Spleen (tissue), 11 donors: ENCODE results near the gene MGAT4A. TPM values are rescaled to one million over a fixed set of nuclear protein-coding genes. Genes with fewer than 3 reads are reported as not detected.

Experiments
- DNase-seq: peaks from one replicate; pipeline ENCODE4 v3.0.0-alpha.2; 2020
- H3K27ac ChIP-seq, 8 donors: fragments of 200-600 bp; sonication (generic) in 7 of 8; 1 replicate in 4 of 8; 2 replicates in 4 of 8; pipeline versions ENCODE4 v1.5.0 to v1.8.0; 2016 to 2021; ENCODE audit warnings: inconsistent platforms in 4 of 8, mild to moderate bottlenecking in 4 of 8, moderate library complexity in 1 of 8
- H3K27me3 ChIP-seq, 7 donors: fragments of 200-600 bp; sonication (generic) in 6 of 7; replicated peaks in 1 of 7; 1 replicate in 4 of 7; 2 replicates in 3 of 7; pipeline versions ENCODE4 v1.5.0 to v1.8.0; 2016 to 2021; ENCODE audit warnings: inconsistent platforms in 3 of 7, mild to moderate bottlenecking in 1 of 7
- H3K36me3 ChIP-seq, 6 donors: fragments of 200-600 bp; sonication (generic) in 5 of 6; 1 replicate in 4 of 6; 2 replicates in 2 of 6; pipeline versions ENCODE4 v1.5.0 to v1.8.0; 2016 to 2021; ENCODE audit warnings: inconsistent platforms in 2 of 6
- H3K4me1 ChIP-seq, 6 donors: fragments of 200-600 bp; sonication (generic) in 5 of 6; 1 replicate in 3 of 6; 2 replicates in 3 of 6; pipeline versions ENCODE4 v1.5.0 to v1.8.0; 2016 to 2021; ENCODE audit warnings: inconsistent platforms in 3 of 6
- H3K4me3 ChIP-seq, 8 donors: fragments of 200-600 bp; sonication (generic) in 7 of 8; 1 replicate in 4 of 8; 2 replicates in 4 of 8; pipeline versions ENCODE4 v1.5.0 to v1.8.0; 2016 to 2021; ENCODE audit warnings: inconsistent platforms in 4 of 8, mild to moderate bottlenecking in 4 of 8, moderate library complexity in 2 of 8
- H3K9me3 ChIP-seq, 8 donors: fragments of 200-600 bp; sonication (generic) in 7 of 8; 1 replicate in 4 of 8; 2 replicates in 4 of 8; pipeline versions ENCODE4 v1.5.0 to v1.8.0; 2016 to 2021; ENCODE audit warnings: inconsistent platforms in 4 of 8
- POLR2A ChIP-seq, 3 donors: fragments of 450-650 bp; IDR thresholded peaks; one replicate each; pipeline ENCODE4 v1.5.1; 2017; ENCODE audit warnings: antibody characterized with exemption in 3 of 3, mild to moderate bottlenecking in 1 of 3
- POLR2AphosphoS5 ChIP-seq, 3 donors: sonication (generic); formaldehyde crosslinking; IDR thresholded peaks; one replicate each; pipeline ENCODE4 v1.5.1; 2017; ENCODE audit warnings: antibody characterized with exemption in 3 of 3
- WGBS, 5 donors: extraction: QIAGEN DNeasy Blood & Tissue Kit in 3 of 5; methylation state at CpG; one replicate each; pipeline versions ENCODE4 v1.1.5 to v1.1.7; 2013 to 2018; 5-methylcytosine and 5-hydroxymethylcytosine counted together
- intact Hi-C: fragments of 100-400 bp; cut with DNase I; formaldehyde crosslinking; loops from one replicate; pipeline ENCODE4 v1.15.0; 2023; ENCODE audit warnings: low total_unique reads
- polyA plus RNA-seq, 3 donors: library from polyadenylated mRNA; stranded (reverse); fragments of 200-250 nt; gene quantifications; one replicate each; pipeline ENCODE4 v1.2.1, GENCODE V29; 2013
- total RNA-seq, 7 donors: library from RNA; depleted of rRNA in 3 of 7; stranded (reverse); fragments of >200 nt in 3 of 7; fragmentation: NEBNext Ultra II Directional in 4 of 7; extraction: Animal tissue kit (Norgen Biotek cat#: 25700) in 4 of 7; gene quantifications; one replicate each; pipeline versions ENCODE4 v1.1.0 to v1.2.1, GENCODE V29; 2016 to 2021
- TF ChIP-seq, protein P1 (sequence below), 11 experiments: fragments of 200-600 bp in 7 of 11; fragments of 450-650 bp in 4 of 11; sonication (generic) in 4 of 11; IDR thresholded peaks in 8 of 11; conservative IDR thresholded peaks in 3 of 11; 1 replicate in 7 of 11; 2 replicates in 4 of 11; pipeline versions ENCODE4 v1.4.0 to v1.8.0; 2016 to 2021; ENCODE audit warnings: antibody characterized with exemption in 11 of 11, inconsistent platforms in 4 of 11, mild to moderate bottlenecking in 1 of 11
- donor health status: healthy with polysubstance abuse.
- donor health status: DM: no; HTN: no; CAD: no; lungs with moderate emphysema.
- donor health status: DM: no; HTN: no; CAD: no.
- donor health status: Bipolar disorder and iron deficiency.
- donor health status: healthy.
- donor health status: DM: no; HTN: no; CAD: no.
- donor health status: DM: yes; HTN: yes; CAD: no.

Gene MGAT4A
- total and polyA plus RNA-seq, 10 donors = 5.7 to 45.9 (median 31.5) TPM

DNA sequence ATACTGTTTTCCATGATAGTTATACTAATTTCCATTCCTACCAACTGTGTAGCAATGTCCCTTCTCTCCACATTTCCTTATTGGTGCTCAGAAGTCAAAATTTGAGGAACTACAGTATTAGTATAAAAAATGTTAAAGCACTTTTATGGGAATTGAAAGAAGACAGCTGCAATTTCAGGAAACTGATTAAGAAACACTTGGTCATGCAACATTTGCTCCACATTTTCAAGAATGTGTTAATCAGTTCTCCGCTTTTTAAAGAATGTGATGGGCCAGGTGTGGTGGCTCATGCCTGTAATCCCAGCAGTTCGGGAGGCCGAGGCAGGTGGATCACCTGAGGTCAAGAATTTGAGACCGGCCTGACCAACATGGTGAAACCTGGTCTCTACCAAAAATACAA lies 33.6 kb upstream of the MGAT4A start:
- Histone ChIP-seq H3K27me3 (no peaks in the 10 kb centered on the region), H3K36me3 (no peaks in the 10 kb centered on the region), H3K9me3 (no peaks in the 10 kb centered on the region), H3K4me1 (peaks cover 26 to 91% (median 52%) of the 10 kb centered on the region in 6 donors), H3K27ac (peak overlapping the region in 3 of 8 donors; percentile 33 to 50 (median 48)), H3K4me3 (no peak overlapping the region)
- no peak for DNase-seq
- intact Hi-C loops = no loop called here
- 44 to 68% (median 47%) methylated on average over 4 of the region's 4 CpGs for WGBS, 5 donors
- no peak for TF ChIP-seq POLR2A (IDR thresholded peaks at IDR 0.05)
- TF ChIP-seq POLR2AphosphoS5 (IDR thresholded peaks at IDR 0.05) = no peak
- TF ChIP-seq, protein P1, sequence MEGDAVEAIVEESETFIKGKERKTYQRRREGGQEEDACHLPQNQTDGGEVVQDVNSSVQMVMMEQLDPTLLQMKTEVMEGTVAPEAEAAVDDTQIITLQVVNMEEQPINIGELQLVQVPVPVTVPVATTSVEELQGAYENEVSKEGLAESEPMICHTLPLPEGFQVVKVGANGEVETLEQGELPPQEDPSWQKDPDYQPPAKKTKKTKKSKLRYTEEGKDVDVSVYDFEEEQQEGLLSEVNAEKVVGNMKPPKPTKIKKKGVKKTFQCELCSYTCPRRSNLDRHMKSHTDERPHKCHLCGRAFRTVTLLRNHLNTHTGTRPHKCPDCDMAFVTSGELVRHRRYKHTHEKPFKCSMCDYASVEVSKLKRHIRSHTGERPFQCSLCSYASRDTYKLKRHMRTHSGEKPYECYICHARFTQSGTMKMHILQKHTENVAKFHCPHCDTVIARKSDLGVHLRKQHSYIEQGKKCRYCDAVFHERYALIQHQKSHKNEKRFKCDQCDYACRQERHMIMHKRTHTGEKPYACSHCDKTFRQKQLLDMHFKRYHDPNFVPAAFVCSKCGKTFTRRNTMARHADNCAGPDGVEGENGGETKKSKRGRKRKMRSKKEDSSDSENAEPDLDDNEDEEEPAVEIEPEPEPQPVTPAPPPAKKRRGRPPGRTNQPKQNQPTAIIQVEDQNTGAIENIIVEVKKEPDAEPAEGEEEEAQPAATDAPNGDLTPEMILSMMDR (IDR thresholded peaks at IDR 0.05 in 8 of 11, conservative IDR thresholded peaks at IDR 0.05 in 3 of 11) = no peak

DNA sequence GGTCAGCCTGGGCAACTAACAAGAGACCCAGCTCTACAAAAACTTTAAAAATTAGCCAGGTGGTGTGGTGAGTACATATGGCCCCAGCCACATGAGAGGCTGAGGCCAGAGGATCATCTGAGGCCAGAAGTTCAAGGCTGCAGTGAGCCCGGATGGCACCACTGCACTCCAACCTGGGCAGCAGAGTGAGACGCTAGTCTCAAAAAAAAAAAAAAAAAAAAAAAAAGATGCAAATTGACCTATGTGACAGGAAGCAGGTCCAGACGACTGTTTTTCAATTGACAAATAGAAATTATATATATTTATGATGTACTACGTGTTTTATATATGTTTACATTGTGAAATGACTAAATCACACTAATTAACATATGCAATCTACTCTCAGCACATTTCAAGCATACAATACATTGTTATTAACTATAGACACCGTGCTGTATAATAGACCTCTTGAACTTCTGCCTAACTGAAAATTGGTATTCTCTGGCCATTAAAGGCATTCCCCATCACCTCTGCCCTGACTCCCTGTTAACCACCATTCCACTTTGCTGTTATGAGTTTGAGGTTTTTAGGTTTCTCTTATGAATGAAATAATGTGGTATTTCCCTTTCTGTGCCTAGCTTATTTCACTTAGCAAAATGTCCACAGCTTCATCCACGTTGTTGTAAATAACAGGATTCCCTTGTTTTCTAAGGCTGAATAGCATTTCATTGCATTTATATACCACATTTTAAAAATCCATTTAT lies 32.4 kb upstream of the MGAT4A start:
- Histone ChIP-seq H3K9me3 (no peaks in the 10 kb centered on the region), H3K36me3 (no peaks in the 10 kb centered on the region), H3K27ac (no peak overlapping the region), H3K27me3 (no peaks in the 10 kb centered on the region), H3K4me1 (peaks cover 31 to 91% (median 53%) of the 10 kb centered on the region in 6 donors), H3K4me3 (no peak overlapping the region)
- DNase-seq = no peak
- 54 to 61% (median 57%) methylated on average over 6 of the region's 6 CpGs for WGBS, 5 donors
- TF ChIP-seq, protein P1 (IDR thresholded peaks at IDR 0.05 in 8 of 11, conservative IDR thresholded peaks at IDR 0.05 in 3 of 11) = no peak
- TF ChIP-seq POLR2A (IDR thresholded peaks at IDR 0.05) = no peak
- TF ChIP-seq POLR2AphosphoS5 (IDR thresholded peaks at IDR 0.05) = no peak
- intact Hi-C loops = no loop called here

DNA sequence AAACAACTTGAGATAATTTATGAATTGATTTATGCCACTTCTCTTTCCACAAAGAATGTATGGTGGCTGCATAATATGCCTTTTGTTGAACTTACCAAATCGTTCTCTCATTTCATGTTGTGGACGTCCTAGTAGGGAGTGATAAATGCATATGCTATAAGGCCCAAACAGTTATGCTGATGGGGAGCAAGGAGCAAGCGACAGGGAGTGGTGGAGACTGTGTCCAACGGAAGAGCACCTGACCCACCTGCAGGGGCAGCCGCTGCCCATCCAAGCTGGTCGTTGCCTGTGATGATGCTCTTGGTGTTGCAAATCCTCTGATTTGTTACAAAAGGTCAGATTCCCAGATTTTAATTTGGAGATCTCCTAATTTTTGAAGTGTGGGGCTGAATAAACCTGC lies 31.0 kb upstream of the MGAT4A start:
- WGBS, 5 donors = 86 to 93% (median 92%) methylated on average over 6 of the region's 6 CpGs
- intact Hi-C loops = no loop called here
- H3K27ac ChIP-seq = peak overlapping the region in 2 of 8 donors; percentile 8 to 78
- no peak overlapping the region for H3K4me3 ChIP-seq
- H3K36me3 ChIP-seq = no peaks in the 10 kb centered on the region
- TF ChIP-seq POLR2AphosphoS5 (IDR thresholded peaks at IDR 0.05) (no peak), POLR2A (IDR thresholded peaks at IDR 0.05) (no peak)
- TF ChIP-seq, protein P1 (IDR thresholded peaks at IDR 0.05 in 8 of 11, conservative IDR thresholded peaks at IDR 0.05 in 3 of 11) = no peak
- DNase-seq = no peak
- no peaks in the 10 kb centered on the region for H3K27me3 ChIP-seq
- H3K9me3 ChIP-seq = no peaks in the 10 kb centered on the region
- H3K4me1 ChIP-seq = peaks cover 33 to 97% (median 63%) of the 10 kb centered on the region in 6 donors

DNA sequence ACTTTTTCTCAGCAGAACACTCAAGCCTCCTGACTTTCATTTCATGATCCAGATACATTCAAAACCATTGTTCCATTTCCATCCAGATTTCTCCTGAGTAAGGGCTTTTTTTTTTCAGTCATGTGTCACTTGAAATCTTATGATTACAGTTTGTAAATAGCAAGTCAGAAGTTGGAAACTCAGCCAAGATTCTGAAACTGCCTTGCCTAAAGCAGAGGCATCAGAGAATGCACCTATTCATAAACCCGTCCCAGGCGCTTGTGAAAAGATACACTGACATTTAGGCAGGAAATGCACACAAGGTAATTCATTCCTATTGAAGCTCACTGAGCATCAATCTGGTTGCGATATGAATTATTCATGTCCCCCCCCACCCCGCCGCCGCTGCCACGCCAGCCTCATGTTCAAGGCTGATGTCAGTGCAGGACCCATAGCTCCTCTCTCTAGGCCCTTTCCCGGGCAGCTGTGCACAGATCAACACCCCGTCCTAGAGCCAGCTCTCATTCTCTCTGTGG lies 30.4 kb upstream of the MGAT4A start:
- WGBS, 5 donors = 76 to 82% (median 81%) methylated on average over 7 to 9 of the region's 9 CpGs
- H3K27me3 ChIP-seq = no peaks in the 10 kb centered on the region
- peak overlapping the region in 4 of 8 donors; percentile 8 to 79 (median 56) for H3K27ac ChIP-seq
- no peaks in the 10 kb centered on the region for H3K9me3 ChIP-seq
- H3K4me1 ChIP-seq = peaks cover 32 to 99% (median 64%) of the 10 kb centered on the region in 6 donors
- H3K4me3 ChIP-seq = no peak overlapping the region
- peak; percentile 74 for DNase-seq
- intact Hi-C loops = no loop called here
- H3K36me3 ChIP-seq = no peaks in the 10 kb centered on the region
- TF ChIP-seq POLR2AphosphoS5 (IDR thresholded peaks at IDR 0.05) (no peak), POLR2A (IDR thresholded peaks at IDR 0.05) (no peak)
- TF ChIP-seq, protein P1 (IDR thresholded peaks at IDR 0.05 in 8 of 11, conservative IDR thresholded peaks at IDR 0.05 in 3 of 11) = no peak
